RKO (cell line): ENCODE results near the gene MRPL50.
"Not testable (repeated sequence)": the region's sequence is repeated elsewhere in the genome, so short reads cannot be mapped to it uniquely, and the experiment has no call there.

Source experiments
- DNase-seq: peaks from one replicate; pipeline ENCODE4 v3.0.0-alpha.2; 2016; ENCODE audit warnings: low spot score

MRPL50 gene

DNA sequence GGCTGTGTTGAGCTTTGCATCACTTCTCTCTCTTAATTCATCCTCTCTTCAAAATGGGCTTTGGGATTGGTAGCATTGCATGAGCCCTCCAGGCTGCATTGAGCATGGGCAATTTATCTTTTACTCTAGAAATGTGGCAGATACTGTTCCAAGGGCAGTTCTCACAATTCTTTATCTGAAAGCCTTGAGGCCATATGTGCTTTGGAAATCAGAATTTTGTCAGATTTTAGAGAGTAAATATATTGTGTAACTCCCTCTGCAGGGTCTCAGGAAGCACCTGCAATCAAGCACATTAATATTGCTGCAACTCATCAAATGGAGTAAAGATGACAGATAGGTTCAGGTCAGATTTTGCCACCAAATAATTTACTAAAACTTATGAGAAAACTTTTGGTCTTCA lies 19.6 kb upstream of the MRPL50 start:
- no peak for DNase-seq

DNA sequence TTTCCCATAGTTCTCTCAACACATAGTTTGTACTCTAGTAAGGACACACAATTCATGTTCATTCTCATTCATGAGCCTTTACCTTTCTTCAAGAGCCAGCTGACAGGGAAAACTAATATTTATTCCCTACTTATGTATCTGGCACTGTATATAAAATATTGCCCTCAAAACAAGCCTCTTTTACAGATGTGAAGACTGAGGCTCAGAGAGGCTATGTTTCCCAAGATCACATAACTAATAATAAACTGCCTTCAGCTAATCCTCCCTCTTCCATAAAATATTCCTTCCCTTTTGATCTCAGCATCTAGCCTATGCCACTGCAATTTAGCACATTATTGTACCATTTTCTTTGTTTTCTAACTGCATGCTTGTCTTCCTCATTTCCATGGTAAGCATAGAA lies 19.0 kb upstream of the MRPL50 start:
- DNase-seq: no peak

DNA sequence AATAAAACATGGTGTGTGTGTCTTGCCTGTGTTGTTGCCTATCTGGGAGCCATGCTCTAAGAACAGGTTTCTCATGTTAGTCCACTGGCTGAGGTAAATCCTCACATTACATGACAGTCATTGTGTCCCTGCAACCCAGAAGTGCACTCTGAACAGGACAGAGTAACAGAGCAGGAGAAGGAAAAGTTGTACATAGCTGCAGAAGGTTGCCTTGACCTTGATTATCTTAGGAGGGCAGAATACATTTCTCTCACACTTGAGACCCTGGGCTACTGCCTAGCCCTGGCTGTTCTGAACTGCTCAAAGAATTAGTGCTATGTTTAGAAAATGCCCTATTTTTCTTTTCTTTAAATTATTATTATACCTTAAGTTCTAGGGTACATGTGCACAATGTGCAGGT lies 17.2 kb upstream of the MRPL50 start:
- no peak for DNase-seq

DNA sequence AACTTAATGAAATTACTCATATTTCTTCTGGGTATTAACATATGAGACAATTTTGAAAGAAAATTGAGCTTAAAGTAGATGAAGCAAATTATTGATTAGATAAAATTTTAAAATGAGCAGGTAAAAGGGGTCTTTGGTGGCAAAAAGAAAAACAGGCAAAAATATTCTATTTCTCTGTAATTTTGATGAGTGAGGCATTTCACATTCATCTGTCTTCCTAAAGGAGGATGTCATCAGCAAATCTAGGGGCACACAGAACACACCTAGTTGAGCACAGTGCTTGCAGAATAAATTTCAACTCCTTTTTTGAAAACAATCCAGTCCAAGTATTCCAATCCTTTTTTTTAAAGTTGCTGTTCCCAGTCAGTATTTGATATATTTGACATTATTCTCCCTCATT lies 16.4 kb upstream of the MRPL50 start:
- DNase-seq: no peak

DNA sequence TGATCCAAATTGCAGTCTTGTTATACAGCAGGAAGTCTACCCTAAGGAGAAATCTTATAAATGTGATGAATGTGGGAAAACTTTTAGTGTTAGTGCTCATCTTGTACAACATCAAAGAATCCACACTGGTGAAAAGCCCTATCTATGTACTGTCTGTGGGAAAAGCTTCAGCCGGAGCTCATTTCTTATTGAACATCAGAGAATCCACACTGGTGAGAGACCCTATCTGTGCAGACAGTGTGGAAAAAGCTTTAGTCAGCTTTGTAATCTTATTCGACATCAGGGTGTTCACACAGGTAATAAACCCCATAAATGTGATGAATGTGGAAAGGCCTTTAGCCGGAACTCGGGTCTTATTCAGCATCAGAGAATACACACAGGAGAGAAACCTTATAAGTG lies 10.7 kb upstream of the MRPL50 start:
- DNase-seq: no peak

DNA sequence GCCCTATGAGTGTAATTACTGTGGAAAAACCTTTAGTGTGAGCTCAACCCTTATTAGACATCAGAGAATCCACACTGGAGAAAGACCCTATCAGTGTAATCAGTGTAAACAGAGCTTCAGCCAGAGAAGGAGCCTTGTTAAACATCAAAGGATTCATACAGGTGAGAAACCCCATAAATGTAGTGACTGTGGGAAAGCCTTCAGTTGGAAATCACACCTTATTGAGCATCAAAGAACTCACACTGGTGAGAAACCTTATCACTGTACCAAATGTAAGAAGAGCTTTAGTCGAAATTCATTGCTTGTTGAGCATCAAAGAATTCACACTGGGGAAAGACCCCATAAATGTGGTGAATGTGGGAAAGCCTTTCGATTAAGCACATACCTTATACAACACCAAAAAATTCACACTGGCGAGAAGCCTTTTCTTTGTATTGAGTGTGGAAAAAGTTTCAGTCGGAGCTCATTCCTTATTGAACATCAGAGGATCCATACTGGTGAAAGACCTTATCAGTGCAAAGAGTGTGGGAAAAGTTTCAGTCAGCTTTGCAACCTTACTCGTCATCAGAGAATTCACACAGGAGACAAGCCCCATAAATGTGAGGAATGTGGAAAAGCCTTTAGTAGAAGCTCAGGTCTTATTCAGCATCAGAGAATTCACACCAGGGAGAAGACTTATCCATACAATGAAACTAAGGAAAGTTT lies 10.1 kb upstream of the MRPL50 start:
- no peak for DNase-seq

DNA sequence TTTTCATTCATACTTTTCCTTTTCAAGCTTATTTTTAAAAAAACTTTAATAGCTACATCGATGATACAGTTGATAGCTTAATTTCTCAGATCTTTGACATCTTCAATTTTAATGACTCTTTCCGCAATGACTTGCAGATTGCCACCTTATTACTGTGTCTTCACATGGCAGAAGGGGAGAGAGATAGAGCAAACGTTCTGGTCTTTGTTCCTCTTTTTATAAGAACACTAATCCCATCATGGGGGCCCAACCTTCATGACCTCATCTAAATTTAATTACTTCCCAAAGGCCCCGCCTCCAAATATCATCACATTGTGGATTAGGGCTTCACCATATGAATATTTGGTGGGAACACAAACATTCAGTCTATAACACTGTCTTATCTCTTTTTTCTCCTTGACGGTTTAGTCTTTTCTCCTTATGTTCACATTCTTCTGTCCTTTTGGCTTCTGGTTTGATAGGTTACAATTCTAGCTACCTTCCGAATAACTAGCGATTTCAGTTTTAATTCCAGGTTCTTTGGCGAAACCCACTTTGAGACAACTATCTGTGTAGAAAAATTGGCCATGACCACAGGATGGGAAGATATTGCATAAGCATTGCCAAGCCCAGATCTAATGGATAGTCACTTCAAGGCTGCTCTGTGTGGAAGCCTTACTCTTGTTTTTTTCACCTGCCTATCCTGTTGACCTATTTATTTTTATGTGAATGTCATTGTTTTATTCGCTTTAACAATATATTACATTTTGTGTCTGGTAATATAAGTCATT lies 5.3 kb upstream of the MRPL50 start:
- no peak for DNase-seq

DNA sequence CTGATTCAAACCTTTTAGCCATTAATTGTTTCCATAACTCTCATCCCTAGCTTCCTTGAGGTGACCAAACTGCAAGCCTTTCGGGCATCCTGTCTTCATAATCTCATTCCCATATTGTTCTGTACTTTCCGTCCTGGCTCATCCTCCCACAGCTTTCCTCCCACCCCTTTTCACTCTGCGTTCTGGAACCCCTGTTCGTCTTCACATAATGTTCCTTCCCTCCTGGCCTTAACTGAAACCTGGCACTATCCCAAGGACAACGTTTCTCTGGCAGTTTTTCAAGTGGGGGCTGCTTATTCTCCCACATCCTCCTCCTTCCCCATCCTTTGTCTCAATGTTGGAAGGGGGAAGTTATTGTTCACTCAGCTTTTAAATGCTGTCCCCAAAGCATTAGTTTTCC lies 1.7 kb upstream of the MRPL50 start:
- peak; percentile 41 for DNase-seq

DNA sequence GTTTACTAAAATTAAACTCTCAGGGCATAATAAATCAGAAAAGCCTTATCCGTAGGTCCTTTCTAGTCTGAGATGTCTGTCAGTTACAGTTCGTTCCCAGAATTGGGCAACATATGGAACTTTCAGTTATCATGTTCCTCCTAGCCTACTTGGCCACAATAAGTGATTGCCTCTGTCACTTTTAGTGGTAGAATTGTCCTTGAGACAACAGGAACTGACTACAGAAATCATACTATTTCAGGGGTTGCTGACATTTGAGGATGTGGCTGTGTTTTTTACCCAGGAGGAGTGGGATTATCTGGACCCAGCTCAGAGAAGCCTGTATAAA lies 1.2 kb upstream of the MRPL50 start:
- peak; percentile 30 for DNase-seq

DNA sequence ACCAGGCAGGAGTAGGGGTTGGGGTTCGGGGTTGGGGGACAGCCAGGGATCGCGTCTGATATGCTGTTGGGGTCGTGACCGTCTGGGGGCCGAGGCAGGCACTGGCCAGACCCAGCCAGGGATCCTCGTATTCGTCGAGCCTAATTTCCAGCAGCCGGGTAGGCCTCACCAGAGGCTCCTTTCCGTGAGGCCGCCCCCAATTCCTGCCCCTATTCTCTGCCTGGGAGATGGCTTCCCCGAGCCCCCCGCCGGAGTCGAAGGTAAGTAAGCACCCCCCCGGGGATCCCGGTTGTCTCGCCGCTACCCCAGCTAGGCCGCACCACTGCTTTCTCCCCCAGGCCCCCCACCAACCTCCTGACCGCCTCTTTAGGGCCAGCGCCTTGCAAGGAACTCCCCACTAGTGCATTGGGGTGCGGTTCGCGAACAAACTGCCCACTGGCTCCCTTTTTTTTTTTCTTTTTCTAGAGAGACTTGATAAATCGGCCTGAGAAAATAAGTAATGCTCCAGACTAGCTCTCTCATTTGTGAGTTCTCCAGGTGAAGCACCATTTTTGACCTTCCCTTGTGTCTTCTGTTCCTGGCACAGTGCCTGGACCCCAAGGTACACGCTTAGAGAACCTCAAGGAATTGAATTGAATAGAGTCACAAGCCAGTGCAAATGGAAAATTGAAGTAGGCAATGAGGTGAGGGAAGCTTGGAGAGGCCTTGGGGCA lies 668 bp upstream of the MRPL50 start:
- DNase-seq: peak; percentile 46

DNA sequence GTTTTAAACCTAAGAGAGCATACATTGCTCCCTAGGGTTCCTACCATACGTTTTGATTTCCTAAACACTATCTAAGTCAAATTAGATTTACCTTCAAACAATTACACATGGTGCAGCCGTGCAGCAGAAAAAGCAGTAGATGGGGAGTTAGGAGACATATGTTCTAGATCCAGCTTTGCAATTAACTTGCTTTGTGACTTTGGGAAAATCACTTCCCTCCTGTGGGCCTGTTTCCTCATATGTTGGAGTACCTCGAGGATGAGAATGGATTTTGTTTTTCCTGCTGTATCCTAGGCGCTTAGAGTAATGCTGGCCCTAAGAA lies 711 bp downstream of the MRPL50 start:
- DNase-seq: peak; percentile 55

DNA sequence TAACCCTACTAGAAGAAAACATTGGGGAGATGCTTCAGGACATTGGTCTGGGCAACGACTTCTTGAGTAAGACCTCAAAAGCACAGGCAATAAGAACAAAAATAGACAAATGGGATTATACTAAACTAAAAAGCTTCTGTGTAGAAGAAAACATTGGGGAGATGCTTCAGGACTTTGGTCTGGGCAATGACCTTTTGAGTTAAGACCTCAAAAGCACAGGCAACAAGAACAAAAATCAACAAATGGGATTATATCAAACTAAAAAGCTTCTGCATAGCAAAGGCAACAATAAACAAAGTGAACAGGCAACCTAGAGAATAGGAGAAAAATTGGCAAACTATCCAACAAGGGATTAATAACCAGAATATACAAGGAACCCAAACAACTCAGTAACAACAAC lies 3.7 kb downstream of the MRPL50 start:
- DNase-seq: no peak

DNA sequence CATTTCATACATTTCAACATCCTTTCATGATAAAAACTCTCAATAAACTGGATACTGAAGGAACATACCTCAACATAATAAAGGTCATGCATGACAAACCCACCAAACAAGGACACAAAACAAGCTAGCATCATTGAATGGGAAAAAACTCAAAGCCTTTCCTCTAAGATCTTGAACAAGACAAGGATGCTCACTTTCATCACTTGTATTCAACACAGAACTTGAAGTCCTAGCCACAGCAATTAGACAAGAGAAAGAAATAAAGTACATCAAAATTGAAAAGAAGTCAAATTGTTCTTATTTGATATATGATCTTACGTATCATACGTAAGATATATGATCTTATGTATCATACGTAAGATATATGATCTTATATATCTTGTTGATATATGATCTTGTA lies 5.3 kb downstream of the MRPL50 start:
- DNase-seq: no peak

DNA sequence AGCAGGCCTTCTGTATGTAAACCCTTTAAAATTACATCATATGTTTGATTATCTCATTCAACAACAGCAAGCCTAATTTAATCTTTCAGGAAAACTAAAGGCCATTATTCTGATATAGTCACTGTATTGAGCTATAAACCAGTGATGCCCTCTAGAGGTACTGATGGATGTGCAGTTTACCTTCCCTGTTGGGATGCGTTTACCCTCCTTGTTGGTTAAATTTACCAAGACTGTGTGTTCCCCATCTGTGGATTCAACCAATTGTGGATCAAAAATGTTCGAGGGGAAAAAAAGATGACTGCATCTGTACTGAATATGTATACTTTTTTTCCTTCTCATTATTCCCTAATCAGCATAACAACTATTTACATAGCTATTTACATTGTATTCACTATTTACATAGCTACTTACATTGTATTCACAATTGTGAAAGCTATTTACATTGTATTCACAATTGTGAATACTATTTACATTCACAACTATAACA lies 9.9 kb downstream of the MRPL50 start:
- no peak for DNase-seq

DNA sequence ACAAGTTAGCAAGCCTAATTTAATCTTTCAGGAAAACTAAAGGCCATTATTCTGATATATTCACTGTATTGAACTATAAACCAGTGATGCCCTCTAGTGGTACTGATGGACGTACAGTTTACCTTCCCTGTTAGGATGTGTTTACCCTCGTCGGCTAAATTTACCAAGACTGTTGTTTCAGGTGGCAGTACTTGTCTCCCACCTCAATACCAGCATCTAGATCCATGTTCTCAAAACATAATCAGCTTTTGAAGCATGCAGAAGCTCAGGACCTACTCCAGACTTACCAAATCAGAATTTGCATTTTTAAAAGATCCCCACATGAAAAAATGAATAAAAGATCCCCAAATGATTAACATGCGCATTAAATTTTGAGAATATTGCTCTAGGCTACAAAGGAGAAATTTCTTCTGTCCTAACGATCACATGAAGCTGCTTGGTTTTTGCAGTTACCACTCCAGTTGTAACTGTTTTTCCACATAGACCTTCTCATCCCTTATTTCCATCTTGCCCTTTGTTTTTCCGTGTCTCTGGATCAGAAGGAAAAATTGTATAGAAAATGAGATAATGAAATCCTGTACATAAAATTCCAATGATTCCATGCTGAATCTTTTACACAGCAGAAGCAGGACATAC lies 10.4 kb downstream of the MRPL50 start:
- peak; percentile 56 for DNase-seq

DNA sequence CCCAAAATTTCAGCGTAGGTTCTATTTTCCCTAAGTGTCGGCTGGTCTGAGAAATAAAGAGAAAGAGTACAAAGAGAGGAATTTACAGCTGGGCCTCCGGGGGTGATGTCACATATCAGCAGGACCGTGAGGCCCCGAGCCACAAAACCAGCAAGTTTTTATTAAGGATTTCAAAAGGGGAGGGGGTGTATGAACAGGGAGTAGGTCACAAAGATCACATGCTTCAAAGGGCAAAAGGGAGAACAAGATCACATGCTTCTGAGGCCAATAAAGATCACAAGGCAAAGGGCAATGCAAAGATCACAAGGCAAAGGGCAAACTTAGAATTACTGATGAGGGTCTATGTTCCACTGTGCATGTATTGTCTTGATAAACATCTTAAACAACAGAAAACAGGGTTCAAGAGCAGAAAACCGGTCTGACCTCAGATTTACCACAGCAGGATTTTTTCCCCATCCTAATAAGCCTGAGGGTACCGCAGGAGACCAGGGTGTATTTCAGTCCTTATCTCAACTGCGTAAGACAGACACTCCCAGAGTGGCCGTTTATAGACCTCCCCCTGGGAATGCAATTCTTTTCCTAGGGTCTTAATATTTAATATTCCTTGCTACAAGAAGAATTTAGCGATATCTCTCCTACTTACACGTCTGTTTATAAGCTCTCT lies 13.4 kb downstream of the MRPL50 start, which contains the start of gene BAAT:
Gene BAAT (minus strand): TSS at position 134 of the 664 bp plus-strand sequence. CDS start 13,602 bp downstream, outside the sequence.
- not testable (repeated sequence) for DNase-seq

DNA sequence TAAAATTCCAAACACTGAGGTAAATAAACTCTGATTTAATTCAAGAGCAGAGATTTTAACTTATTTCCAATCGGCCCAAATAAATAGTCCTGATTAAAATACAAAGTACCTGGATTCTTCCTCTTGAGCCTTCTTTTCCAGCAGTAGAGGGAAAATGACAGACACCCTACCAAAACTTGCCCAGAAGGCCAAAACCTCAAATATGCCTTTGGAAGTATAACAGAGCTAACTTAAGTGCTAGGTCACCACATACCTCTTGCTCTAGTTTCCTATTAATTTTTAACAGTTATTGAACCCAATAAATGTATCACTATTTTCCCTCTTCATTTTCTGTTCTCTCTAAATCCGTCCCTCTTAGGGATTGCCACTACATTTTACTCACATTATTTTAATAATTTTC lies 15.1 kb downstream of the MRPL50 start:
- DNase-seq: no peak

DNA sequence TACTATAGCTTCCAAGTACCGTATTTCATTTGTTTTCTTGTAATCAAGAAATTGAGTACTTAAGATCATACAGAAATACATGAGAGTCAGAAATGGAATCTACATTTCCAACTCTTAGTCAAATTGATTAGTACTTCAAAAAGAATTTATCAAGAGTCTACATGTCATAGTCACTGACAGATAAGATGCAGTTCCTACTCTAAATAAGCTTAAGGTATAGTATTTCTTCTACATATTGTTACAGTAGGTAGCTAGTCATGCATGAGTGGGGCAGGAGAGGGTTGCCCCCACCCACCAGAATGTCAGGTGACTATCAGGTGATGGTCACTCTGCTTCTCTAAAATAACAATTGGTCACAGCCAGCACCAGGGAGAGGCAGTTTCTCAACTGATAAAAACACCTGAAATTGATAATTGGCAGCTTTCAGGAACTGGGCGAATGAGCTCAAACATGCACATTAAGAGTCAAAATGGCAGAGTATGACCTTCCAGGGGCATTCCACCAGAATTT lies 16.5 kb downstream of the MRPL50 start:
- no peak for DNase-seq

DNA sequence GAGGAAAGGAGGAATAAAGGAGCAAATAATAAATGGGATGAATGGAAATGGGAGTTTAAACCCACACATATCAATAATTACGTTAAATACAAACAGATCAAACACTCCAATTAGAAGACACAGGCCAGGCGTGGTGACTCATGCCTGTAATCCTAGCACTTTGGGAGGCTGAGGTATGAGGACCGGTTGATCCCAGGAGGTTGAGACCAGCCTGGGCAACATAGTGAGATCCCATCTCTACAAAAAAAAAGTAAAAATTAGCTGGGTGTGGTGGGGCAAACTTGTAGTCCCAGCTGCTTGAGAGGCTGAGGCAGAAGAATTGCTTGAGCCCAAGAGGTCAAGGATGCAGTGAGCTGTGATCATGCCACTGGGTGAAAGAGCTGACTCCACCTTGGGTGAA lies 17.3 kb downstream of the MRPL50 start:
- DNase-seq: no peak

DNA sequence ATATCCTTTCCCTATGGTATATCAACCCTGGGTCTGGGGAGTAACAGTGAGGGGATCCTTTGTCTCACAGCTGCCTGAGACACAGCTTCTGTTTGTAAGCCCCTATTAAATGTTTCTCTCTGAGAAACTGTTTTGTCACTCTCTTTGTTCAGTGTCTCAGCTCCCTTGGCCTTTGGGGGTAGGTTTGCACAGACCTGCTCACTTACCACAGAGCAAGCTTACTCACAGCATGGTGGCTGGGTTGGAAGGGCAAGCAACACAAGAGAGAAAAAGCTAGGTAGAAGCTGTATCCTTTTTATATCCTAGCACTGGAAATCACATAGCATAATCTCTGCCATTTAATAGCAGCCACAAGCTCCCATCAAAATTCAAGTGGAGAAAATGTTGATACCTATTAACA lies 18.1 kb downstream of the MRPL50 start:
- DNase-seq: no peak

DNA sequence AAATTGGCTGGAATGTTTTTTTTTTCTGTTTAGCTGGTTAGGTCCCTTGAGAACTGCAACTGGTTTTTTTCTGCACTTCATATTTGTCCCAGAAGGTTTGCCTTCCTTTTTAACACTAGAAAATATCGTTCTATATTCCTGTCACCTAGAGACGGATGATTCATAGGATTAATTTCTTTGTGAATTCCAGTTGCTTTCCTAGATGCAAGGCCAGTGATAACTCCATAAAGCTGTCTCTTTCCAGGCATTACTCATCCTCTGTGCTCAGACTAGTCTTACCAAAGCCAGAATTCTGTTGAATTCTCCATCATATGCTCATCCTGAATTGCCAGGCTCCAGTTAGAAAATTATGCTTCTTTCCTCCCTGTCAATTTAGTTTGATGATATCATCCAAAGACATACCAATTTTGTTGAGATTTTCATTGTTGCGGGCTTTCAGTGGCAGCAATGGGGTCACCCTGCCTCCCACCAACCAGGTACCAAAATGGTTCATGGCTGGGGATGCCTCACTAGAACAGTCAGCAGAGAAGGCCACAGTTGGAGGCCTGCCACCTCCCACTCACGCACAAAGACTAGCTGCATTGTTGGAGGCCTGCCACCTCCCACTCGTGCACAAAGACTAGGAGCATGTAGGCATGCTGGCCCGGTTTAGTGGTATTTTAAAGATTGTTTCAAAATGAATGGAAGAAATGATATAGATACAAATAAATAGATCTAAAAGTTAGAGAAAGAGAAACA lies 22.1 kb downstream of the MRPL50 start:
- peak; percentile 49 for DNase-seq
